Measurements from ENCODE around the gene KCNH4. TPM values are rescaled to one million over a fixed set of nuclear protein-coding genes. Genes with fewer than 3 reads are reported as not detected.
A peak's percentile ranks its signal among the peaks of the same experiment; 100 is the strongest.

KCNH4 gene
- total and polyA plus RNA-seq, 2 of the 13 experiments (the other 11 are each of a cell fraction or from before 2014, with no cell fraction given): 0.01 to 0.09 TPM

DNA sequence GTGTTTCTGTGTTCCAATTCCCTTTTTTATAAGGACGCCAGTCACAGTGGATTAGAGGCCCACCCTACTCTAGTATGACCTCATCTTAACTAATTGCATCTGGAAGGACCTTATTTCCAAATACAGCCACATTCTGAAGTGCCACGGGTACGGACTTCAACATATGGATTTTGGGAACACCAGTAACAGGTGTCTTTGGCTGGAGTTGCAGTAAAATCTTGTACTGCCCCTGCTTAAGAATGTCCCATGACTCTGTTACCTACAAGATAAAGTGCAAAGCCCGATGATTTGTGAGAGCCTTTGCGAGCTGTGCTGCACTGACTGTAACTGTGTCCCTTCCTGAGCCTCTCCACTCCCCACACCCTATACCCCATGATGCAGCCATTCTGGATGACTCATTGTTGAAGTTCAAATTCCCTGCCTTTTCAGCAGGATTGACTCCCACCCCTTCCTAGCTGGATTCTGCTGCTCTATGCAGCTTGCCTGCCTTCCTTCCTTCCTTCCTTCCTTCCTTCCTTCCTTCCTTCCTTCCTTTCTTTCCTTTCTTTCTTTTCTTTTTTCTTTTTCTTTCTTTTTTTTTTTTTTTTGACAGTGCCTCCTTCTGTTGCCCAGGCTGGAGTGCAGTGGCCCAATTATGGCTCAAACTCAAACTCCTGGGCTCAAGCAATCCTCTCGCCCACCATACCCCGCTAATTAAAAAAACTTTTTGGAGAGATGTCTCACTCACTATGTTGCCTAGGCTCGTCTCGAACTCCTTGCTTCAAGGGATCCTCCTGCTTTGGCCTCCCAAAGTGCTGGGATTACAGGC, 2.2 kb upstream of the KCNH4 start (continued):
- TF ChIP-seq E2F1 (CRISPR knock-in tag; IDR thresholded peaks at IDR 0.05): 0 out of 2 replicates have a peak, but pooled peaks have one; percentile 14
- no peak for TF ChIP-seq ZNF496 (CRISPR knock-in tag; IDR thresholded peaks at IDR 0.05; ENCODE audit: insufficient replicate concordance)
- no peak for TF ChIP-seq ZNF160 (CRISPR knock-in tag; IDR thresholded peaks at IDR 0.05)
- TF ChIP-seq ZEB1 (IDR thresholded peaks at IDR 0.05; ENCODE audit: insufficient replicate concordance, low read depth): no peak
- TF ChIP-seq ZNF530 (CRISPR knock-in tag; IDR thresholded peaks at IDR 0.05; ENCODE audit: low read depth): no peak
- TF ChIP-seq SP1 (IDR thresholded peaks at IDR 0.05): no peak
- TF ChIP-seq SP1 (CRISPR knock-in tag; IDR thresholded peaks at IDR 0.05): peak; percentile 23; the same call in 1 of the 2 replicates
- TF ChIP-seq NFE2L1 (CRISPR knock-in tag; IDR thresholded peaks at IDR 0.05; ENCODE audit: borderline replicate concordance): no peak
- TF ChIP-seq PHF5A (CRISPR knock-in tag; IDR thresholded peaks at IDR 0.05; ENCODE audit: low read depth, unreplicated experiment): no peak
- peak; percentile 39 for TF ChIP-seq RARA (CRISPR knock-in tag; IDR thresholded peaks at IDR 0.05)
- TF ChIP-seq ZNF652 (CRISPR knock-in tag; IDR thresholded peaks at IDR 0.05; ENCODE audit: borderline replicate concordance, low read depth): peak; percentile 95
- no peak; the same call in 1 of the 2 replicates for TF ChIP-seq MEIS1 (CRISPR knock-in tag; IDR thresholded peaks at IDR 0.05; ENCODE audit: borderline replicate concordance)
- TF ChIP-seq ZNF407 (CRISPR knock-in tag; IDR thresholded peaks at IDR 0.05; ENCODE audit: not compliant biosample characterization): no peak
- TF ChIP-seq, protein P1, sequence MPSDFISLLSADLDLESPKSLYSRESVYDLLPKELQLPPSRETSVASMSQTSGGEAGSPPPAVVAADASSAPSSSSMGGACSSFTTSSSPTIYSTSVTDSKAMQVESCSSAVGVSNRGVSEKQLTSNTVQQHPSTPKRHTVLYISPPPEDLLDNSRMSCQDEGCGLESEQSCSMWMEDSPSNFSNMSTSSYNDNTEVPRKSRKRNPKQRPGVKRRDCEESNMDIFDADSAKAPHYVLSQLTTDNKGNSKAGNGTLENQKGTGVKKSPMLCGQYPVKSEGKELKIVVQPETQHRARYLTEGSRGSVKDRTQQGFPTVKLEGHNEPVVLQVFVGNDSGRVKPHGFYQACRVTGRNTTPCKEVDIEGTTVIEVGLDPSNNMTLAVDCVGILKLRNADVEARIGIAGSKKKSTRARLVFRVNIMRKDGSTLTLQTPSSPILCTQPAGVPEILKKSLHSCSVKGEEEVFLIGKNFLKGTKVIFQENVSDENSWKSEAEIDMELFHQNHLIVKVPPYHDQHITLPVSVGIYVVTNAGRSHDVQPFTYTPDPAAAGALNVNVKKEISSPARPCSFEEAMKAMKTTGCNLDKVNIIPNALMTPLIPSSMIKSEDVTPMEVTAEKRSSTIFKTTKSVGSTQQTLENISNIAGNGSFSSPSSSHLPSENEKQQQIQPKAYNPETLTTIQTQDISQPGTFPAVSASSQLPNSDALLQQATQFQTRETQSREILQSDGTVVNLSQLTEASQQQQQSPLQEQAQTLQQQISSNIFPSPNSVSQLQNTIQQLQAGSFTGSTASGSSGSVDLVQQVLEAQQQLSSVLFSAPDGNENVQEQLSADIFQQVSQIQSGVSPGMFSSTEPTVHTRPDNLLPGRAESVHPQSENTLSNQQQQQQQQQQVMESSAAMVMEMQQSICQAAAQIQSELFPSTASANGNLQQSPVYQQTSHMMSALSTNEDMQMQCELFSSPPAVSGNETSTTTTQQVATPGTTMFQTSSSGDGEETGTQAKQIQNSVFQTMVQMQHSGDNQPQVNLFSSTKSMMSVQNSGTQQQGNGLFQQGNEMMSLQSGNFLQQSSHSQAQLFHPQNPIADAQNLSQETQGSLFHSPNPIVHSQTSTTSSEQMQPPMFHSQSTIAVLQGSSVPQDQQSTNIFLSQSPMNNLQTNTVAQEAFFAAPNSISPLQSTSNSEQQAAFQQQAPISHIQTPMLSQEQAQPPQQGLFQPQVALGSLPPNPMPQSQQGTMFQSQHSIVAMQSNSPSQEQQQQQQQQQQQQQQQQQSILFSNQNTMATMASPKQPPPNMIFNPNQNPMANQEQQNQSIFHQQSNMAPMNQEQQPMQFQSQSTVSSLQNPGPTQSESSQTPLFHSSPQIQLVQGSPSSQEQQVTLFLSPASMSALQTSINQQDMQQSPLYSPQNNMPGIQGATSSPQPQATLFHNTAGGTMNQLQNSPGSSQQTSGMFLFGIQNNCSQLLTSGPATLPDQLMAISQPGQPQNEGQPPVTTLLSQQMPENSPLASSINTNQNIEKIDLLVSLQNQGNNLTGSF (CRISPR knock-in tag; IDR thresholded peaks at IDR 0.05): no peak

All from HepG2 (cell line).